HG03108 (cell line): ENCODE measurements around the gene ARHGEF38.
"Not testable (repeated sequence)": the region's sequence is repeated elsewhere in the genome, so short reads cannot be mapped to it uniquely, and the experiment has no call there.

Source experiments
- ATAC-seq: cut with Tn5 transposase; IDR thresholded peaks from one replicate; pipeline ENCODE4 v1.9.1; 2021; ENCODE audit warnings: moderate library complexity; ENCODE audit not compliant: unreplicated experiment

ARHGEF38 gene

GRCh38 chr4:105645440-105645839 lies 93.0 kb downstream of the ARHGEF38 start:
- no peak for ATAC-seq

DNA sequence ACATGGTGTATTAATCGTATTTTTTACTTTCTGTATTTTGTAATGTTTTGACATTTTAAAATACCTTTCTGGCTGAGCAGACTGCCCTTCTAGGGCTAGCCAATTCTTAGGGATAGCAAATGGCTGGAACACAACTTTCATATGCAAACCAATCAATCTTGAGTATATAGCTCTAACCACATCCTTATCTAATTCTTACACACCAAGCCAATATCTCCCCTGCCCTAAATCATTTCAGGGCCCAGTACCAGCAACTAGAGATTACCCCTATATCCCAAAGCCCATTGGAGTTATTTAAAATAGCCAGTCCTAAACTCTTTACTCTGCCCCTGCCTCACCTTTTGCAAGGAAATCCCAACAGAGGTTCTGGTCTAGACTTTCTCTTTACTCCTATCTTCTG lies 97.8 kb downstream of the ARHGEF38 start:
- no peak for ATAC-seq

GRCh38 chr4:105651884-105652283 lies 99.5 kb downstream of the ARHGEF38 start:
- ATAC-seq: no peak

- ATAC-seq: no peak
These were observed 100.0 kb downstream of the ARHGEF38 start for GRCh38 chr4:105652286-105652888.

DNA sequence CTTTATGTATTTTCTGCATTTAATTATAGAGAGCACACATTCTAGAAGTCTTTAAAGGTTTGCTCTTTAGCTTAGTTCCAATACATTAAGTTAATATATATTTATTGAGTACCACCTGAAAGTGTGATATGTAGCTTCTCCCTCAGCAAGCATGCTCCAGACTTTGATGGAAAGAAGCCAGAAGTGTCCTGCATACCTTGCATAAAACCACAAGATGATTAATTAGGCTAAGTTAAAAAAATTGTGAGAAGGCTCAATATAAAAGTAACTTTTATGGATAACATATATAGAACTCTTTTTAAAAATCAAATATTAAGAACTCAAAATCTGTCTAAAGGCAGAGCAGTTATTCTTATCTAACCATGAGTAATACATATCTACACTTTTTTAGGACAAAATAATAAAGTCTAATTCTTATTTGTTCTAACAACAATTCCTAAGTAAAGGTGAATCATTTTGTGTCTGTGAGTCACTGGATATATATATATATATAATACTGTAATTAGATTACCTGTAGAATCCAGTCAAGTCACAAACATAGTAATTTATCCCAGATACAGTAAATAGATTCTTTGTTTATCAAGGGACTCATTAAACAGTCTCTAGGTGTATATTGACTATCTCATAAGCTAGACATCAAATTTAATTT lies 104.8 kb downstream of the ARHGEF38 start:
- no peak for ATAC-seq

DNA sequence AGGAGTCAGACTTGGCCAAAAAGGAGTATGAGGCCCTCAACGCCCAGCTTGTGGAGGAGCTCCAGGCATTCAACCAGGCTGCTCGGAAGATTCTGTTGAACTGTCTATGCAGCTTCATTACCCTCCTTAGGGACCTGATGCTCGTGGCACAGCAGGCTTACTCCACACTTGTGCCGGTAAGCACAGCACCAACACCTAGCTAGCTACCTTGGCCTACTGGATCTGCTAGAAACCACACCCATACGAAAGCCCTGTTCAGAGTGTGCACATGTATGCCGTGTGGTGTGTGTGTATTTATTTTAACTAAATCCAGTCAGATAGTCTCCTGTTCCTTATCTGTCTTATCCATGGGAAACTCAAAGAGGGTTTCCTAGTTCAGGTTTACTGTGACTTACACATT lies 106.8 kb downstream of the ARHGEF38 start:
- no peak for ATAC-seq

- ATAC-seq: no peak
These were observed 108.6 kb downstream of the ARHGEF38 start for GRCh38 chr4:105661028-105661427.

DNA sequence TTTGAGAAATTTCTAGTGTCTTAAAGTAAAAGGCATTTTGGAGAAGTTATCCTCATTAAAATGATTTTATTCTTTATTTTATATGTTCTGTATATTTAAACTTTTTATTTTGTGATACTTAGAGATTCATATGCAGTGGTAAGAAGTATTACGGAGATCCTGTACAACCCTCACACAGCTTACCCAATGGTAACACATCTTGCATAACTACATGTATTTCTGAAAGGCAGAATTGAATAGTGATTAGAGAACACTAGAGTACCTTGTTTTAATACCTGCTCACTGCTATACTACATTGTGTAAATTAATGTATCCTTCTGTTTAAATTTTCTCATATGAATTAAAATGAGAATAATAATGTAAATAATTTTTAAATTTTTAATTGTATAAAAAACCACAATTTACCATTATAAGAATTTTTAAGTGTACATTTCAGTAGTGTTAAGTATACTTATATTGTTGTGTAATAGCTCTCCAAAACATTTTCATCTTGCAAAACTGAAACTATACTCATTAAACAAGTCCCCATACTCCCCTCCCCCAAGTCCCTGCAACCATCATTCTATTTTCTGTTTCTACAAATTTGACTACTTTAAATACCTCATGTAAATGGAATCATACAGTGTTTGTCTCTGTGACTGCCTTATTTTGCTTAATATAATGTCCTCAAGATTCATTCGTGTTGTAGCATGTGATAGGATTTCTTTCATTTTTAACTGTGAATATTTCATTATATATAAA lies 110.7 kb downstream of the ARHGEF38 start:
- no peak for ATAC-seq

DNA sequence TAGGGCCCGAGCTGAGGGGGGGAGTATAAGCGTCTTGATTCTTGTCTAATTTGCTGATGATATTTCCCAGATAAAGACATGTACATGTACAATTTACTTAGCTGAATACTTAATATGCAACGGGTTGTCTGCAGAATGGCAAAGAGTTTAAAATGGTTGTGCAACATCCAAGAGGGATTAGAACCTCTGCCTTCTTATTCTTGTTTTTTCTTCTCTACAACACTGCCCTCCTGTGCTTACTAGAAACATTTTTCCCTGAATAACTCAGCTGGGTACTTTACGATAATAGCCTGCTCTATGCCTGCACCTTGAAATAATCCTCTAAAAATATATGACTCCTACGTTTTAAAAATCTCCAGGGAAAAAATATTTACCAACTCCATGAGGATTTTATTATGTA lies 114.3 kb downstream of the ARHGEF38 start:
- no peak for ATAC-seq

GRCh38 chr4:105670684-105671083 lies 118.3 kb downstream of the ARHGEF38 start:
- no peak for ATAC-seq

GRCh38 chr4:105671301-105671700 lies 118.9 kb downstream of the ARHGEF38 start:
- ATAC-seq: no peak

DNA sequence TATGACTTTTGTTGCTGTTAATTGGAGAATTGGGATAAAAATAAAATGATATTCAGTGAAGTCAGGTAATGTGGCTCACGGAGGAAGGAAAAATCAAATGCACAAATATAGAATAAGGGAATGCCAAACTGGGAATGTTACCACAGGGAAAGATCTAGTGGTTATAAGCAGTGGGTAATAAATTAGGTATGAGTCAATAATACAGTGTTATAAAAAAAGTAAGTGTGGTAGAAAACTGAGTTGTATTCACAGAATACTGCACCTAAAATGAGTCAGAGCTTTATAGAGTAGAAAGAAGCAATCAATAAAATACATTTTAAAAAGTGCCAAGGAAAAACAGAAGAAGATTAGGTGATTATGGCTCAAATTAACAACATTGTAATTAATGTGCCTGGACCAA lies 121.6 kb downstream of the ARHGEF38 start:
- no peak for ATAC-seq

GRCh38 chr4:105677709-105678108 lies 125.3 kb downstream of the ARHGEF38 start:
- no peak for ATAC-seq

DNA sequence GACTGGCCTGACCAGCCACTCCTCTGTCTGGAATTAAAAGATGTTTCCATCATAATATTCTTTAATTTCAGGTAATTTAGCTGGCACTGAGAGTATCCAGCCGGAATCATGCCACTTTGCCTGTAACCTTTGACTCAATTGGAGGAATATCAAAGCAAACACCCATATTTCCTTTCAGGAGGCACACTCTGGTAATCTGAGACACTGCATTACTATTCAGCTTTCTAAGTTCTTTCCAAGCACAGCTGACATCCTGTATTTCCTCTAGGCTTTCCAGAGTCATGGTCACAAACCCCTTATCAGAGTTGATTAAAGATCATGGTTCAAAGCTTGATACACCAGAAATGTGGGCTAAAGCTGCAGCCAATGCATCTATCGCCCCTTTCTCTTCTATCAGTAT lies 126.8 kb downstream of the ARHGEF38 start:
- no peak for ATAC-seq

DNA sequence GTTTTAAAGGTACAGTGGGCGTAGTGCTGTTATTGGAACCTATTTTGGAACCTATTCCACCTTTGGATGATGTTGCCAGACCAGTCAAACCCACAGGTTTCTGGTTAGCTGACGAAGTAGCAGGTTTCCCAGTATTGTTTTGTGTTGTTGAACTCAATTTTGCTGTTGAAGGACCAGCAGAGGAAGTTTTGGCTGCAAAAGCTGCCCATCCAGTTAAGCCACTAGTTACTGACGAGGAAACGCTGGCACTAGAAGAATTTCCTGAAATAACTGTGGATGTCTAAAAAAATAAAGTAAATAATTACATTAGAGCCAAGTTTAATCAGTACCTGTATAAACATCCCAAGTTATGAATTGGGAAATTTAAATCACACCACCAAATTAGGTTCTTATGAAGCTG lies 130.6 kb downstream of the ARHGEF38 start:
- no peak for ATAC-seq

DNA sequence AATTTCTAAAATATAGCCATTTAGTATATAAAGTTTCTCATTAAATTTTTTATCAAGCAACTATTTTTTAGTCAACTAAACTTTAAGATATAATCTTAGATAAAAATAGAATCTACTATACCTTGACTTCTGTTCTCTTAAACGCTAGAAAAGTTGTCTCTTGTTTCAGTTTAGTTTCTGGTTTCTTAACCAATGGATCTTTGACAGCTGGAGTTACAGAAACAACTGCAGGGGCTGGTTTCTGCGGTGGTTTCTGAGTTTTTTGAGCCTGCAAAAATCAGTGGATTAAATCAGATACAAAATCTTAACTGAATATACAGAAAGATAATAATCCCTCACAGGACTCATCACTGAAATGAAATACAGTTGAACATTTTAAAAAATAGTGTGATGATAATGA lies 134.2 kb downstream of the ARHGEF38 start:
- no peak for ATAC-seq

DNA sequence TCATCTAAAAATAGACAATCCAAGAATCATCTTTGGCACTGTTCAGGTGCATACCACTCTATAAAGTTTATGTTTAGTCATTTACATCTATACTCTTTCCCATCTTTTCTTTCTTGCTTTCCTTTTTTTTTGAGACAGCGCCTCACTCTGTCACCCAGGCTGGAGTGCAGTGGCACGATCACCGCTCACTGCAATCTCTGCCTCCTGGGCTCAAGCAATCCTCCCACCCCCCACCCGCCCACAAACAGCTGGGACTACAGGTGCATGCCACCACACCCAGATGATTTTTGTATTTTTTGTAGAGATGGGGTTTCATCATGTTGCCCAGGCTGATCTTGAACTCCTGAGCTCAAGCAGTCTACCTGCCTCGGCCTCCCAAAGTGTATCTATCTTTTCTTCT lies 142.4 kb downstream of the ARHGEF38 start:
- ATAC-seq: not testable (repeated sequence)

- ATAC-seq: not testable (repeated sequence)
These were observed 143.4 kb downstream of the ARHGEF38 start for GRCh38 chr4:105695832-105696231.

GRCh38 chr4:105698607-105699006 lies 146.2 kb downstream of the ARHGEF38 start:
- ATAC-seq: no peak

DNA sequence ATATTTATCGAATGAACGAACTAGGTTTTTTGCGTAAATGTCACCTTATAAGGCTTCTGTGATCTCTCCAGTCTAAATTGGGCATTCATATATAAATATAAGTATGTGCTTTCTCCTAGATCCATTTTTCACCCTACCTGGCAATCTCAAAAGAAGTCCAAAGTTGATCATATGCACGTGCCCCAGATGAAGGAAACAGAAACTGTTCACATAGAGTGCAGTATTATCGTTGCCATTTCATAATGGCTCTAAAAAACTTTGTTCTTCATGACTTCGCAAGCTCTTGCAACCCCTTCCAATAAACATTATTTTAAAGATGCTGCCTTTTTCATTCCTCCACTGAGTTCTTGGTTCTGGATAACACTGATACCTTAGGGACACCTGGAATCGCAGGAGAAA lies 155.4 kb downstream of the ARHGEF38 start:
- no peak for ATAC-seq

- peak; percentile 79 for ATAC-seq
These were observed 156.0 kb downstream of the ARHGEF38 start, which contains the start of the genes GSTCD and INTS12 for GRCh38 chr4:105708181-105709080. TSS of gene GSTCD (plus strand) at chr4:105708784. CDS start at chr4:105717614, 8,830 bp downstream. TSS of gene INTS12 (minus strand) at chr4:105708689. CDS start at chr4:105700005, 8,684 bp downstream.
